Bronchial epithelial cell (primary cell): ENCODE data around the gene RCN2. TPM values are rescaled to one million over a fixed set of nuclear protein-coding genes. Genes with fewer than 3 reads are reported as not detected.
"Not testable (repeated sequence)": the region's sequence is repeated elsewhere in the genome, so short reads cannot be mapped to it uniquely, and the experiment has no call there.

Experiments used
- DNase-seq: peaks from one replicate; pipeline ENCODE4 v3.0.0-alpha.2; 2010; ENCODE audit warnings: low read depth
- FAIRE-seq: peaks from 2 replicates; lab custom pipeline; 2011; peaks lifted over from hg19 to GRCh38; lab: Jason Lieb, UNC
- H3K27me3 ChIP-seq: 2 replicates; pipeline ENCODE4 v1.5.1; 2011; ENCODE audit warnings: low read length; ENCODE audit not compliant: control insufficient read depth, insufficient read depth
- H3K36me3 ChIP-seq: 2 replicates; pipeline ENCODE4 v1.5.1; 2011; ENCODE audit warnings: low read length; ENCODE audit not compliant: control insufficient read depth, insufficient read depth
- H3K4me3 ChIP-seq: 2 replicates; pipeline ENCODE4 v1.5.1; 2011; ENCODE audit warnings: mild to moderate bottlenecking, low read depth, low read length, control low read depth
- CTCF ChIP-seq: IDR thresholded peaks from 2 replicates; pipeline ENCODE4 v1.5.1; 2011; ENCODE audit warnings: mild to moderate bottlenecking, moderate library complexity, low read length, control low read depth, inconsistent platforms; ENCODE audit not compliant: insufficient read depth, severe bottlenecking
- total RNA-seq: library from RNA; depleted of rRNA; stranded (reverse); fragments of >200 nt; gene quantifications from 2 replicates; pipeline ENCODE4 v1.2.1, GENCODE V29; 2014

Gene RCN2
- 51.6 and 60.6 TPM in 2 replicates for total RNA-seq

GRCh38 chr15:76931397-76932134 is at the start of gene RCN2:
TSS of gene RCN2 (plus strand) at chr15:76931749. CDS start at chr15:76931842, 93 bp downstream.
- no peak for TF ChIP-seq CTCF

GRCh38 chr15:76885212-76885611 is 46.3 kb upstream of the RCN2 start:
- H3K27me3 ChIP-seq = no peaks in the 10 kb centered on the region
- no peaks in the 10 kb centered on the region for H3K36me3 ChIP-seq
- DNase-seq (no peak), FAIRE-seq (no peak)
- H3K4me3 ChIP-seq = no peak overlapping the region
- TF ChIP-seq CTCF = no peak

More at GRCh38 chr15:76931397-76932134, at the start of gene RCN2:
- Histone ChIP-seq H3K4me3 (peak within 1 kb of the TSS; percentile 75), H3K27me3 (no peaks in the 10 kb centered on the region), H3K36me3 (peaks cover 5% of the 10 kb centered on the region)
- FAIRE-seq (no peak), DNase-seq (peak; percentile 83)

GRCh38 chr15:76887280-76888141 is 44.0 kb upstream of the RCN2 start:
- H3K27me3 ChIP-seq, FAIRE-seq, DNase-seq, H3K4me3 ChIP-seq, H3K36me3 ChIP-seq: not testable (repeated sequence)

GRCh38 chr15:76892836-76893235 is 38.7 kb upstream of the RCN2 start:
- H3K27me3 ChIP-seq, FAIRE-seq, DNase-seq, H3K36me3 ChIP-seq, H3K4me3 ChIP-seq: not testable (repeated sequence)

- DNase-seq (no peak), FAIRE-seq (no peak)
- no peak for TF ChIP-seq CTCF
- Histone ChIP-seq H3K4me3 (no peak overlapping the region), H3K36me3 (no peaks in the 10 kb centered on the region), H3K27me3 (no peaks in the 10 kb centered on the region)
These were observed 37.4 kb upstream of the RCN2 start for GRCh38 chr15:76894174-76894573.

GRCh38 chr15:76898102-76898501 is 33.4 kb upstream of the RCN2 start:
- Histone ChIP-seq H3K4me3 (no peak overlapping the region), H3K27me3 (no peaks in the 10 kb centered on the region), H3K36me3 (no peaks in the 10 kb centered on the region)
- no peak for TF ChIP-seq CTCF
- FAIRE-seq (no peak), DNase-seq (peak; percentile 76)

- not testable (repeated sequence) for FAIRE-seq, DNase-seq, H3K27me3 ChIP-seq, H3K4me3 ChIP-seq, H3K36me3 ChIP-seq
These were observed 32.2 kb upstream of the RCN2 start for GRCh38 chr15:76899176-76899930.

- not testable (repeated sequence) for H3K36me3 ChIP-seq, H3K27me3 ChIP-seq, DNase-seq, H3K4me3 ChIP-seq, FAIRE-seq
These were observed 31.6 kb upstream of the RCN2 start for GRCh38 chr15:76899931-76900310.
